Measurements from ENCODE around the gene DCDC2.
"Not testable (repeated sequence)": the region's sequence is repeated elsewhere in the genome, so short reads cannot be mapped to it uniquely, and the experiment has no call there.

Gene DCDC2

GRCh38 chr6:24357336-24358218 is at the start of gene DCDC2:
Gene DCDC2, minus strand, starts transcription at chr6:24358059. Its CDS starts 309 bp downstream, at chr6:24357750.
- DNase-seq (ENCODE audit: low read depth, low spot score) = no peak

GRCh38 chr6:24405262-24405661 is 47.4 kb upstream of the DCDC2 start:
- DNase-seq (ENCODE audit: low read depth, low spot score) = no peak

- no peak for DNase-seq (ENCODE audit: low read depth, low spot score)
These were observed 45.6 kb upstream of the DCDC2 start for GRCh38 chr6:24403501-24403824.

- peak; percentile 28 for DNase-seq (ENCODE audit: low read depth, low spot score)
These were observed 45.0 kb upstream of the DCDC2 start, which contains the start of gene MRS2 for GRCh38 chr6:24402697-24403500. Gene MRS2, plus strand, starts transcription at chr6:24402936. Its CDS starts 111 bp downstream, at chr6:24403047.

- DNase-seq (ENCODE audit: low read depth, low spot score) = no peak
These were observed 43.6 kb upstream of the DCDC2 start for GRCh38 chr6:24401458-24401857.

- DNase-seq (ENCODE audit: low read depth, low spot score) = not testable (repeated sequence)
These were observed 42.5 kb upstream of the DCDC2 start for GRCh38 chr6:24400045-24401039.

- no peak for DNase-seq (ENCODE audit: low read depth, low spot score)
These were observed 39.8 kb upstream of the DCDC2 start for GRCh38 chr6:24397631-24398030.

GRCh38 chr6:24396824-24397223 is 39.0 kb upstream of the DCDC2 start:
- DNase-seq (ENCODE audit: low read depth, low spot score) = no peak

GRCh38 chr6:24394780-24395437 is 37.0 kb upstream of the DCDC2 start:
- no peak for DNase-seq (ENCODE audit: low read depth, low spot score)

- DNase-seq (ENCODE audit: low read depth, low spot score) = no peak
These were observed 36.4 kb upstream of the DCDC2 start for GRCh38 chr6:24394061-24394779.

- DNase-seq (ENCODE audit: low read depth, low spot score) = no peak
These were observed 34.0 kb upstream of the DCDC2 start for GRCh38 chr6:24391756-24392405.

- DNase-seq (ENCODE audit: low read depth, low spot score) = no peak
These were observed 33.3 kb upstream of the DCDC2 start for GRCh38 chr6:24391208-24391607.

- no peak for DNase-seq (ENCODE audit: low read depth, low spot score)
These were observed 30.0 kb upstream of the DCDC2 start for GRCh38 chr6:24387818-24388217.

- DNase-seq (ENCODE audit: low read depth, low spot score) = no peak
These were observed 27.8 kb upstream of the DCDC2 start for GRCh38 chr6:24385536-24386269.

- not testable (repeated sequence) for DNase-seq (ENCODE audit: low read depth, low spot score)
These were observed 26.7 kb upstream of the DCDC2 start for GRCh38 chr6:24384369-24385130.

GRCh38 chr6:24382891-24383494 is 25.1 kb upstream of the DCDC2 start:
- not testable (repeated sequence) for DNase-seq (ENCODE audit: low read depth, low spot score)

- no peak for DNase-seq (ENCODE audit: low read depth, low spot score)
These were observed 24.3 kb upstream of the DCDC2 start for GRCh38 chr6:24382220-24382540.
